Calu3 (cell line): ENCODE data around the gene RPAIN. TPM values are rescaled to one million over a fixed set of nuclear protein-coding genes. Genes with fewer than 3 reads are reported as not detected.
A peak's percentile ranks its signal among the peaks of the same experiment; 100 is the strongest.

Source experiments
- BruUV-seq: library from RNA; stranded (reverse); fragments of 400-500 nt; replicated peaks from 2 replicates; lab custom pipeline; 2021; lab: Mats Ljungman, UMichigan
- CTCF ChIA-PET: fragments of 300-600 bp; sonication (Branson Sonifier 250); formaldehyde crosslinking; loops from one replicate; lab custom pipeline; 2022; ENCODE audit warnings: antibody characterized with exemption; lab: Charles Lee
- DNase-seq: peaks from one replicate; pipeline ENCODE4 v3.0.0; 2022
- H3K27ac Mint-ChIP-seq: one replicate; pipeline ENCODE4 v1.8.0; 2022; ENCODE audit warnings: mixed read lengths; ENCODE audit not compliant: unreplicated experiment
- H3K27me3 Mint-ChIP-seq: one replicate; pipeline ENCODE4 v1.8.0; 2022; ENCODE audit warnings: mixed read lengths; ENCODE audit not compliant: unreplicated experiment
- H3K36me3 Mint-ChIP-seq: one replicate; pipeline ENCODE4 v1.8.0; 2022; ENCODE audit warnings: mild to moderate bottlenecking, moderate library complexity, mixed read lengths; ENCODE audit not compliant: insufficient read depth, unreplicated experiment
- H3K4me1 Mint-ChIP-seq: one replicate; pipeline ENCODE4 v1.8.0; 2022; ENCODE audit warnings: mild to moderate bottlenecking, low read depth, mixed read lengths; ENCODE audit not compliant: unreplicated experiment
- H3K4me3 Mint-ChIP-seq: one replicate; pipeline ENCODE4 v1.8.0; 2022; ENCODE audit warnings: mild to moderate bottlenecking, low read depth, moderate library complexity, mixed read lengths; ENCODE audit not compliant: unreplicated experiment
- H3K9me3 Mint-ChIP-seq: one replicate; pipeline ENCODE4 v1.8.0; 2022; ENCODE audit warnings: low read depth, mixed read lengths; ENCODE audit not compliant: unreplicated experiment
- CTCF ChIP-seq: fragments of 200-600 bp; IDR thresholded peaks from one replicate; pipeline ENCODE4 v1.8.0; 2022; ENCODE audit warnings: antibody characterized with exemption; ENCODE audit not compliant: unreplicated experiment
- intact Hi-C: fragments of 100-400 bp; cut with micrococcal nuclease; formaldehyde crosslinking; loops from one replicate; pipeline ENCODE4 v1.10.0; 2022; ENCODE audit not compliant: unreplicated experiment
- total RNA-seq: library from RNA; stranded (reverse); gene quantifications from 2 replicates; pipeline ENCODE4 v1.2.3, GENCODE V29; 2022

The RPAIN gene
- total RNA-seq, 1 experiment from 2014 or later, result 42.0 TPM

GRCh38 chr17:5410594-5411272 is 9.2 kb upstream of the RPAIN start:
- intact Hi-C loops, result no loop called here
- TF ChIP-seq CTCF, result no peak
- H3K4me3 Mint-ChIP-seq, result no peak overlapping the region
- BruUV-seq, result no TSS peak
- no peaks in the 10 kb centered on the region for H3K9me3 Mint-ChIP-seq
- H3K27me3 Mint-ChIP-seq, result no peaks in the 10 kb centered on the region
- H3K27ac Mint-ChIP-seq, result no peak overlapping the region
- H3K4me1 Mint-ChIP-seq, result peaks cover 21% of the 10 kb centered on the region
- CTCF ChIA-PET, result no interaction called here
- DNase-seq, result no peak
- peaks cover 30% of the 10 kb centered on the region for H3K36me3 Mint-ChIP-seq

- no TSS peak for BruUV-seq
- H3K27me3 Mint-ChIP-seq, result no peaks in the 10 kb centered on the region
- CTCF ChIA-PET, result interaction anchor here (0.6 kb wide), 1 partner anchor 25 kb away, joined by 4 read pairs; the partner anchor contains the start of gene C1QBP
- H3K27ac Mint-ChIP-seq, result peak overlapping the region; percentile 95
- no peak for TF ChIP-seq CTCF
- H3K4me1 Mint-ChIP-seq, result peaks cover 21% of the 10 kb centered on the region
- H3K9me3 Mint-ChIP-seq, result no peaks in the 10 kb centered on the region
- H3K36me3 Mint-ChIP-seq, result peaks cover 56% of the 10 kb centered on the region
- DNase-seq, result no peak
- peak overlapping the region; percentile 26 for H3K4me3 Mint-ChIP-seq
- intact Hi-C loops, result no loop called here
Measured at GRCh38 chr17:5413682-5414081, 6.3 kb upstream of the RPAIN start.

- no peaks in the 10 kb centered on the region for H3K9me3 Mint-ChIP-seq
- intact Hi-C loops, result no loop called here
- peak overlapping the region; percentile 84 for H3K4me3 Mint-ChIP-seq
- H3K27me3 Mint-ChIP-seq, result no peaks in the 10 kb centered on the region
- BruUV-seq, result TSS peak; percentile 0
- CTCF ChIA-PET, result interaction anchor here (0.8 kb wide), 1 partner anchor 89 kb away, joined by 3 read pairs; no protein-coding TSS in a partner anchor
- no peak for DNase-seq
- H3K4me1 Mint-ChIP-seq, result peaks cover 25% of the 10 kb centered on the region
- H3K27ac Mint-ChIP-seq, result no peak overlapping the region
- TF ChIP-seq CTCF, result no peak
- H3K36me3 Mint-ChIP-seq, result peaks cover 76% of the 10 kb centered on the region
Measured at GRCh38 chr17:5416901-5417300, 3.1 kb upstream of the RPAIN start.

GRCh38 chr17:5418858-5419355 is 1.1 kb upstream of the RPAIN start:
- DNase-seq, result peak; percentile 24
- CTCF ChIA-PET, result interaction anchor here (0.9 kb wide), 1 partner anchor 20 kb away, joined by 5 read pairs; the partner anchor contains the start of gene C1QBP
- Mint-ChIP-seq H3K4me1 (peaks cover 12% of the 10 kb centered on the region), H3K27me3 (no peaks in the 10 kb centered on the region), H3K9me3 (no peaks in the 10 kb centered on the region), H3K4me3 (peak overlapping the region; percentile 84), H3K36me3 (peaks cover 62% of the 10 kb centered on the region), H3K27ac (peak overlapping the region; percentile 83)
- intact Hi-C loops, result no loop called here
- TSS peak; percentile 80 for BruUV-seq
- no peak for TF ChIP-seq CTCF
